Coronary artery (tissue), 2 donors: ENCODE measurements around the gene EBP.

Source experiments
- DNase-seq: peaks from one replicate; pipeline ENCODE4 v3.0.0-alpha.2; 2017; ENCODE audit warnings: low spot score
- H3K27ac ChIP-seq, 2 donors: fragments of 200-600 bp; sonication (generic); one replicate each; pipeline ENCODE4 v1.5.1; 2016 to 2019
- H3K4me3 ChIP-seq: fragments of 200-600 bp; sonication (generic); 2 replicates; pipeline ENCODE4 v1.5.1; 2016; ENCODE audit warnings: mild to moderate bottlenecking, moderate library complexity
- TF ChIP-seq, protein P1 (sequence below): fragments of 200-600 bp; sonication (generic); IDR thresholded peaks from one replicate; pipeline ENCODE4 v1.5.1; 2019; ENCODE audit warnings: antibody characterized with exemption

Gene EBP

DNA sequence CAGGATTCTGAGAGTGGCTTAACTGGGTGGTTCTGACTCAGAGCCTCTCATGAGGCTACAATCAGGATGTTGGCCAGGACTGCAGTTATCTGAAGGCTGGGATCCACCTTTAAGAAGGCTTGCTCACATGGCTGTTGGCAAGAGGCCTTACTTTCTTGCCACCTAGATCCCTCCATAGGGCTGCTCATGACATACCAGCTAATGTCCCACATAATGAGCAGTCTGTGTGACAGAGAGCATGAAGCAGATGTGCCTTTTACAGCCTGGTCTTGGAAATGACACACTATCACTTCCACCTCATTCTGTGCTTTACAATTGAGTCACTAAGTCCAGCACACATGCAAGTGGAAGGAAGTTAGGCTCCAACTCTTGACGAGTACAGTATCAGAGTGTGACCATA is 48.4 kb downstream of the EBP start:
- TF ChIP-seq, protein P1, sequence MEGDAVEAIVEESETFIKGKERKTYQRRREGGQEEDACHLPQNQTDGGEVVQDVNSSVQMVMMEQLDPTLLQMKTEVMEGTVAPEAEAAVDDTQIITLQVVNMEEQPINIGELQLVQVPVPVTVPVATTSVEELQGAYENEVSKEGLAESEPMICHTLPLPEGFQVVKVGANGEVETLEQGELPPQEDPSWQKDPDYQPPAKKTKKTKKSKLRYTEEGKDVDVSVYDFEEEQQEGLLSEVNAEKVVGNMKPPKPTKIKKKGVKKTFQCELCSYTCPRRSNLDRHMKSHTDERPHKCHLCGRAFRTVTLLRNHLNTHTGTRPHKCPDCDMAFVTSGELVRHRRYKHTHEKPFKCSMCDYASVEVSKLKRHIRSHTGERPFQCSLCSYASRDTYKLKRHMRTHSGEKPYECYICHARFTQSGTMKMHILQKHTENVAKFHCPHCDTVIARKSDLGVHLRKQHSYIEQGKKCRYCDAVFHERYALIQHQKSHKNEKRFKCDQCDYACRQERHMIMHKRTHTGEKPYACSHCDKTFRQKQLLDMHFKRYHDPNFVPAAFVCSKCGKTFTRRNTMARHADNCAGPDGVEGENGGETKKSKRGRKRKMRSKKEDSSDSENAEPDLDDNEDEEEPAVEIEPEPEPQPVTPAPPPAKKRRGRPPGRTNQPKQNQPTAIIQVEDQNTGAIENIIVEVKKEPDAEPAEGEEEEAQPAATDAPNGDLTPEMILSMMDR = no peak
- H3K4me3 ChIP-seq = no peak overlapping the region
- DNase-seq = no peak
- H3K27ac ChIP-seq = no peak overlapping the region

DNA sequence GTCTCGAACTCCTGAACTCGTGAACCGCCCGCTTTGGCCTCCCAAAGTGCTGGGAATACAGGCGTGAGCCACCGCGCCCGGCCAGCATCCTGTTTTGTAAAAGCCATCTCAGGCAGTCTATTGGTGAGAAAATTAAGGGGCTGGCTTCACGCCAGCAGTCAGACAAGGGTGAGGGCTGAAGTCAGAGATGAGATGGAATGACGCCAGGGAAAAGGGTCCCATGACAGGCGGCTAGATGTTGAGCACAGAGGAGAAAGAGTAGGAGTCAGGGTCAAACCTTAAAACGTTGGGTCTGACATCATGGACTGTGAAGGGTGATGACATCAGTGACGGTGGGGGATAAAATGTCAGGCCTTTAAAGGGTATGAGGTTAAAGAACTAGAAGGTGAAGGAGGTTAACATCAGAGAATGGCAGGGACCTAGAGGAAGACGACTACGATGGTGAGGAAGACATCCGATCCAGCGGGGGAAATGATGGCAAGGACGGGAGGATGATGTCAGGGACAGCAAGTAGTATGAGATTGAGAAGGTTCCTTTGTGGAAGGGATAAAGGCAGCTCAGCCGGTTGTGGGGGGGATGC is 52.2 kb downstream of the EBP start:
- DNase-seq = no peak
- TF ChIP-seq, protein P1 = no peak
- H3K4me3 ChIP-seq = peak overlapping the region; percentile 74

DNA sequence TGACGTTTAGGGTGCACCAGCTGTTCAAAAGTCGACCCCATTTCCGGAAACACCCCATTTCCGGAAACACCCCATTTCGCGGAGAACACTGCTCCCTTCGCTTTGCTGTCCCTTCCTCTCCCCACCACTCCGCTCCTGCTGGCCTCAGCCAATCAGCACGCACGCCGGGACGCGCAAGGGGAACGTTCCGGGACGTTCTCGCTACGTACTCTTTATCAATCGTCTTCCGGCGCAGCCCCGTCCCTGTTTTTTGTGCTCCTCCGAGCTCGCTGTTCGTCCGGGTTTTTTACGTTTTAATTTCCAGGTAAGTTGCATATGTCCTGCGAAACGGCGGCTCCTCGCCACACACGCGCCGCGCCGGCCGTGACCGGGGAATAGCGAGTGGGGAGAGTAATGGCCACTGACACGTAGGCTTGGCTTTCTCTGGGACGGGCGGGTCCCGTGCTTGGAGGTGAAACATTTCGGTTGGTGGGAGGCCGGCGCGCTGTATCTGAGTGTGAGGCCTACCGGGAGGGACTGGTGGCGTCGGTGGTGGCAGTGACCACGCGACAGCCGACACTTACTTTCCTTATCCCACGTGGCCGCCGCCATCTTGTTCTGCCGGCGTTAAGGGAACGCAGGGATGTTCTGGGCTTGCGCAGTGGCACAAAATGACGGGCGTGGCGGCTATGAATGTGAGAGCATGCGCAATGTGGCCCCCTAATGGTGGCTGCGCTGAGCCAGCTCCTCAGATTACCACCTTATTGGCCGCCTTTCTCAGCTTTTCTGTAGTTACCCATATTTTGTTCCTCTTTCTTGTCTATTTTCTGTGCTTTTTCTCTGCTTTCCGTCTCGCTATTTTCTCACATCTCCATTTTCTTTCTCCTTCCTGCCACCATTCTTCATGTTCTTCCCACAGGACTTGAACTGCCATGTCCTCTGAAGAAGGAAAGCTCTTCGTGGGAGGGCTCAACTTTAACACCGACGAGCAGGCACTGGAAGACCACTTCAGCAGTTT is 53.0 kb downstream of the EBP start, which contains the start of gene RBM3:
Gene RBM3 (plus strand): TSS at position 215 of the 997 bp plus-strand sequence. CDS start 697 bp downstream, at position 912.
- DNase-seq = peak; percentile 94
- TF ChIP-seq, protein P1 = no peak
- peak within 1 kb of the TSS; percentile 74 for H3K4me3 ChIP-seq
- peak within 1 kb of the TSS; percentile 93 to 96 for H3K27ac ChIP-seq

More for the DNA sequence above, 52.2 kb downstream of the EBP start:
- peak overlapping the region; percentile 93 to 96 for H3K27ac ChIP-seq

DNA sequence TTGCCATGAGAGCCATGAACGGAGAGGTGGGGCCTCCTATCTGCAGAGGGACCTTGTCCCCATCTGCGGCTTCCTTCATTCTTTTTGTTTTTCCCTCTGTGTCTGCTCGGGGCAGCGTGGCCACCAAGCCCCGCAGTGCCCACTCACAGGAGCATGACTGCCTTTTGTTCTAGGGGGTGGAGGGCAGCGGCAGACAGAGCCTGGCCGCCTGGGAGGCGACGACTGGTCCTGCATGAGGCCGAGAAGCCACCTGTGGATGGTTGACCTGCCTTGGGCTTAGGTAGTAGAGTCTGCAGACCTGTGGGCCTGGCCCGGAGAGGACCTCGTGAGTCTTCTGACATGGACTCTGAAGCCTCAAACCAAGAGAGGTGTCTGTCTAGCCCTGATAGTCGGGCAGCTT is 54.0 kb downstream of the EBP start:
- Histone ChIP-seq H3K27ac (peak overlapping the region; percentile 93 to 96), H3K4me3 (peak overlapping the region; percentile 74)
- no peak for DNase-seq
- TF ChIP-seq, protein P1 = no peak

DNA sequence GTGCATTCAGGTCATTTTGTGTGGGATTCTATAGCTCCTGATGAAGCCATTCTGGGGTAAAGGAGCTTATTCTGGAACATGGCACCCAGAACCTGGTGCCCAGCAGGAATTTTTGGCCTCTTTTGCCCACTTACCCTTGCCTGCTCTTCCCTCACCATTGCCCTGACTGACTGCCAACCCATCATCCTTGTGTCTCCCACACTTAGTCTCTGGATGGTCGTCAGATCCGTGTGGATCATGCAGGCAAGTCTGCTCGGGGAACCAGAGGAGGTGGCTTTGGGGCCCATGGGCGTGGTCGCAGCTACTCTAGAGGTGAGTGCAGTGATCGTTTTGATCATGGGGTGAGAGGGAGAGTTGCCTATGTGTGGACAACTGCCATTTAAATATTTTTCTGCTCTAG is 54.5 kb downstream of the EBP start:
- peak overlapping the region; percentile 93 to 96 for H3K27ac ChIP-seq
- peak overlapping the region; percentile 74 for H3K4me3 ChIP-seq
- DNase-seq = no peak
- TF ChIP-seq, protein P1 = no peak
